ENCODE measurements around the gene LHX4.

The LHX4 gene

DNA sequence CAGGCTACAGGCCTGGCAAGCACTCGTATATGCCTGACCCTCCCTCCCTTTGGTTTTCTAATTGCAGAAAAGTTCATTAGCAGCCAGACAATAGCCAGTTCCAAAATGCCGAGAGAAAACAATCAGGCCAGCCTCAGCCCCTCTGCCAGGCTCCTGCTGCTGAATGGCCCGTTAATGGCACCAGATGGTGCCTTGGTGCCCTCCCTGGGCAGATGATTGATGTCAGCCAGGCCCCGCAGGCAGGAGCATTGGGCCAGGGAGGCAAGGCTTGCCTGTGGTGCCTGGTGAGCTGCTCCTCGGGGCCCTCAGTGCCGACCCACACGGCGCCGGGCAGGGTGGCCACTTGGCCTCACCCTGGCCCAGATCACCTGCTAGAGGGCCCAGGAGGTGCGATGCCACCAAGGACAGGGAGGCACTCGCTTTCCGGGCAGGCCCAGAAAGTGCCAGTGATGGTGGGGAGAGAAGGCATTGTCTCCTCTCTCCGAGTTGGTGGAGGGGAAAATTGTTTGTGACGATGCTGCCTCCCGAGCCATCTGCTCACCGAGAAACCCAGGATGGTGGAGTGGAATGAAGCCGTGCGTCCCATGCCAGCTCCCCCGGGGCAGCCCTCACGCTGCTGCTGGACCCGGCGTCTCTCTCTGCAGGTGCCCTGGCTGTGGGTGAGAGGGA lies 47.3 kb upstream of the LHX4 start:
- Histone ChIP-seq H3K9ac (ENCODE audit: low read length) (no peak overlapping the region), H4K20me1 (ENCODE audit: insufficient read depth, low read length) (no peaks in the 10 kb centered on the region), H3K9me3 (ENCODE audit: low read length) (no peaks in the 10 kb centered on the region), H3K27ac (ENCODE audit: low read depth, low read length, poor library complexity, severe bottlenecking) (no peak overlapping the region), H3K36me3 (ENCODE audit: insufficient read depth, low read length) (no peaks in the 10 kb centered on the region), H3K27me3 (ENCODE audit: insufficient read depth, low read length) (0 out of 2 replicates have a peak, but pooled peaks cover 5% of the 10 kb centered on the region), H3K79me2 (ENCODE audit: insufficient read depth, low read length) (no peaks in the 10 kb centered on the region), H3K4me2 (ENCODE audit: low read length) (no peak overlapping the region), H2AFZ (ENCODE audit: low read length) (no peak overlapping the region), H3F3A (ENCODE audit: insufficient read depth, low read length) (no peaks in the 10 kb centered on the region), H3K9me2 (ENCODE audit: low read depth, low read length) (no peaks in the 10 kb centered on the region), H3K4me3 (ENCODE audit: low read depth, low read length, poor library complexity, severe bottlenecking) (no peak overlapping the region), H3K4me1 (ENCODE audit: insufficient read depth, low read length, severe bottlenecking) (no peaks in the 10 kb centered on the region)
- TF ChIP-seq CTCF (IDR thresholded peaks at IDR 0.05; ENCODE audit: low read length): no peak
- TF ChIP-seq EZH2 (IDR thresholded peaks at IDR 0.05; ENCODE audit: borderline replicate concordance, low read length): no peak

GRCh38 chr1:180183426-180183825 lies 46.6 kb upstream of the LHX4 start:
- Histone ChIP-seq H3K4me1 (ENCODE audit: insufficient read depth, low read length, severe bottlenecking) (no peaks in the 10 kb centered on the region), H3K79me2 (ENCODE audit: insufficient read depth, low read length) (no peaks in the 10 kb centered on the region), H3K9ac (ENCODE audit: low read length) (no peak overlapping the region), H2AFZ (ENCODE audit: low read length) (no peak overlapping the region), H3K27me3 (ENCODE audit: insufficient read depth, low read length) (0 out of 2 replicates have a peak, but pooled peaks cover 5% of the 10 kb centered on the region), H3K9me3 (ENCODE audit: low read length) (no peaks in the 10 kb centered on the region), H3K9me2 (ENCODE audit: low read depth, low read length) (no peaks in the 10 kb centered on the region), H3F3A (ENCODE audit: insufficient read depth, low read length) (no peaks in the 10 kb centered on the region), H3K36me3 (ENCODE audit: insufficient read depth, low read length) (no peaks in the 10 kb centered on the region), H3K27ac (ENCODE audit: low read depth, low read length, poor library complexity, severe bottlenecking) (no peak overlapping the region), H3K4me3 (ENCODE audit: low read depth, low read length, poor library complexity, severe bottlenecking) (no peak overlapping the region), H3K4me2 (ENCODE audit: low read length) (no peak overlapping the region), H4K20me1 (ENCODE audit: insufficient read depth, low read length) (no peaks in the 10 kb centered on the region)
- TF ChIP-seq EZH2 (IDR thresholded peaks at IDR 0.05; ENCODE audit: borderline replicate concordance, low read length) (no peak), CTCF (IDR thresholded peaks at IDR 0.05; ENCODE audit: low read length) (no peak)

DNA sequence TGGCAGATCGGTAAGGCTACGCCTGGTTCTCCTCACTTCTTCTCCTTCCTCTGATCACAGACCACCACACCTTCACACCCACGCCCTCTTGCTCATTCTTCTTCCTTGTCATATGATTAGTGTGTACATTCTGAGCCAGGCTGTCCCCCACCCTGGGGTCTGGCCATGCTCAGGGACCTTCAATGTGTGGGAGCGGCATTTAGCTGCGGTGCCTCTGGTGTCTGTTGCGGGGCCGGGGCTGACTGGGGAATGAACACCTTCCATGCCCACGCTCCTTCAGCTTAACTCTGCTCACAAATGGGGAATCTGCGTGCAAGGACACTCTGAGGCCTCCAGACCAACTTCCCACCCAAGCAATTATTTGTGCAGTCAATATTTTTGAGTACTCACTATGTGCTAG lies 46.0 kb upstream of the LHX4 start:
- H4K20me1 ChIP-seq (ENCODE audit: insufficient read depth, low read length): no peaks in the 10 kb centered on the region
- H3K27ac ChIP-seq (ENCODE audit: low read depth, low read length, poor library complexity, severe bottlenecking): no peak overlapping the region
- no peak overlapping the region for H3K4me3 ChIP-seq (ENCODE audit: low read depth, low read length, poor library complexity, severe bottlenecking)
- H3K4me2 ChIP-seq (ENCODE audit: low read length): no peak overlapping the region
- no peak overlapping the region for H3K9ac ChIP-seq (ENCODE audit: low read length)
- H3K79me2 ChIP-seq (ENCODE audit: insufficient read depth, low read length): no peaks in the 10 kb centered on the region
- H2AFZ ChIP-seq (ENCODE audit: low read length): no peak overlapping the region
- H3K36me3 ChIP-seq (ENCODE audit: insufficient read depth, low read length): no peaks in the 10 kb centered on the region
- H3F3A ChIP-seq (ENCODE audit: insufficient read depth, low read length): no peaks in the 10 kb centered on the region
- no peaks in the 10 kb centered on the region for H3K9me2 ChIP-seq (ENCODE audit: low read depth, low read length)
- H3K9me3 ChIP-seq (ENCODE audit: low read length): no peaks in the 10 kb centered on the region
- H3K4me1 ChIP-seq (ENCODE audit: insufficient read depth, low read length, severe bottlenecking): no peaks in the 10 kb centered on the region
- 0 out of 2 replicates have a peak, but pooled peaks cover 5% of the 10 kb centered on the region for H3K27me3 ChIP-seq (ENCODE audit: insufficient read depth, low read length)
- no peak for TF ChIP-seq EZH2 (IDR thresholded peaks at IDR 0.05; ENCODE audit: borderline replicate concordance, low read length)
- TF ChIP-seq CTCF (IDR thresholded peaks at IDR 0.05; ENCODE audit: low read length): no peak
